8988T (cell line): ENCODE results near the gene LRRTM4.

Experiments used
- DNase-seq: peaks from one replicate; pipeline ENCODE4 v3.0.0; 2011

LRRTM4 gene

GRCh38 chr2:77521931-77522470 lies at the start of gene LRRTM4:
Gene LRRTM4, minus strand, starts transcription at chr2:77522376.
- no peak for DNase-seq

DNA sequence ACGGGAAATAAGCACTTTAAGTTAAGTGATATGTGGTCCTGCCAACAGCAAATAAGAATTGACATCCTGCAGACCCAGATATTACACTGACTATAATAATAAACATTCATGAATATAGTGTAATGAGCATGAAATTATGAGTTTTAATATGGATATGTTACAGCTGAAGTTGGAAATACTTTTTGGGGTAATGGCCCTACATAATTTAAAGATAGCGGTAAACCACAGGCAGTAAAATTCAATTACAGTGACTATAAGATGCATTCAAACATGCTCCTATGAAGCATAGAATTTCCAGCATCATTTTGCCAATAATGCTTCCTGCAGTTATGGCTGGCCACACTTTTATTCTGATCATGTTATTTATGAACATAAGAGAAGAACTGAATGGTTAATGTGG lies 49.4 kb upstream of the LRRTM4 start:
- no peak for DNase-seq

- DNase-seq: no peak
Observed at GRCh38 chr2:77567723-77568122, 45.5 kb upstream of the LRRTM4 start.

DNA sequence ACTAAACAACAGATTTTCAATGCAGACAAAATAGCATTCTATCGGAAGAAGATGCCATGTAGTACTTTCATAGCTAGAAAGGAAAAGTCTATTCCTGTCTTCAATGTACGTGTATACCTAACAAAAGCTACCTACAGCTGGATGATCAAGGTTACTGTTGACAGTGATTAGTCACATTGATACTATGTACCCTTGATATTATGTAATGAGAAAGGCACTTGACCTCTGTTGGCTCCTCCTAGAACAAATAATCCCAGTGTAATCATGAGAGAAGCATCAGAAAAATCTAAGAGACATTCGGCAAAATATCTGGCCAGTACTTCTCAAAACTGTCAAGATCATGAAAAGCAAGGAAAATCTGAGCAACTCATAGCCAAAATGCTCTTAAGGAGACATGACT lies 44.4 kb upstream of the LRRTM4 start:
- no peak for DNase-seq

- DNase-seq: no peak
Observed at GRCh38 chr2:77566131-77566530, 44.0 kb upstream of the LRRTM4 start.

DNA sequence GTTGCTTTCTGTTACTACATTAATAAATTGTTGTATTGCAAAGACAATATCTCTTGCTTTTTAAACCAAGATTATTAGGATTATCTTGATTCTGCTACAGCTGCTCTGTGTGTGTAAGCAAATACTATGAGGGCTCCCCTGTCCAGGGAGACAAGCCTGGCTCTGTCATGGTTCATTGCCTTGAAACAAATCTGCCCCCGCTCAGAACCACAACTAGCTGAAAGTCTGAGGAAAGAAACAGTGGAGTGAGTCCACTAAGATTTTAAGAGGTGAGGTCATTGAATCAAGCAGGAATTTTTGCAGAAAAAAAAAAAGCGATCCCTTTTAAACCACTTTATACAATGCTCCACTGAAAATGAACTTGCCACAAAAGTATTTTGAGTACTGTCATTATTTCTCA lies 30.8 kb upstream of the LRRTM4 start:
- DNase-seq: no peak

GRCh38 chr2:77538031-77538430 lies 15.9 kb upstream of the LRRTM4 start:
- DNase-seq: no peak

GRCh38 chr2:77522888-77523287 lies 712 bp upstream of the LRRTM4 start:
- no peak for DNase-seq

GRCh38 chr2:77521548-77521891 lies 656 bp downstream of the LRRTM4 start:
- no peak for DNase-seq

GRCh38 chr2:77520641-77521547 lies 1.3 kb downstream of the LRRTM4 start:
- no peak for DNase-seq

GRCh38 chr2:77519888-77520506 lies 2.2 kb downstream of the LRRTM4 start:
- DNase-seq: no peak

- DNase-seq: no peak
Observed at GRCh38 chr2:77519164-77519887, 2.9 kb downstream of the LRRTM4 start.

GRCh38 chr2:77518311-77518710 lies 3.9 kb downstream of the LRRTM4 start:
- DNase-seq: no peak

GRCh38 chr2:77513191-77513590 lies 9.0 kb downstream of the LRRTM4 start:
- no peak for DNase-seq

DNA sequence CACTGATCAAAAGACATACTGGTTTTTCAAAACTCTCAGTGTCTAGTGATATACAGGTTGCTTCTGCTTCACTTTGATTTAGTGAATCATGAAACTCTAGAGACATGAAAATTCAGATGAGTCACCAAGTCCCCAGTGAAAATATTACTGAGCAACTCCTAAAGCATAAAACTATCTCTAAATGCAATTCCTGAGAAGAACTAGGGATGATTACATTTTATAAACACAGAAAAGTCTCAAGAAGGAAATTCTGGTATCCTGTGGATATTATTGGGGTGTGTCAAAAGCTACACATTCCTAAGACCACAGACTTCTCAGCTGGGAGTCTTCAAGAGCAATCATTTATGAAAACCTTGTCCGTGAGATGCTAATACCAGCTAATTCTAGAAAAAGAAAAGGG lies 9.7 kb downstream of the LRRTM4 start:
- no peak for DNase-seq

- no peak for DNase-seq
Observed at GRCh38 chr2:77508511-77508910, 13.7 kb downstream of the LRRTM4 start.

DNA sequence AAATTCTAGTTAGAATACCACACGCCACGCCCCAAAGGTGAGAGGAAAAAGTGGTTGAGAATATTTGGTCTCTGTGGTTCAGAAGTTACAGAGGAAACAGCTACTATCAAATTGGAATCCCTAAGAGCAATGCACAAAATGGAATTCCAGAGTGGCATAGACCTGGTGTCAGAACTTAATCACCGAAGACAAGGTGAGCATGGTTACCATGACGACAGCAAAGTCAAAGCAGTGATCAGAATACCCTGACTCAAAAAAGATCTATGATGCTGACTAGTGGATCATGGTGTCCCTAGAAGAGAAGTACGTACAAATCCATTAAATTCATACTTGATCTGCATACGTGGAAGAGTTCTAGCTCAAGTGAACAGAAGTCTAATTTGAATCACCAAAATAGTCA lies 14.5 kb downstream of the LRRTM4 start:
- no peak for DNase-seq

- DNase-seq: no peak
Observed at GRCh38 chr2:77488141-77488540, 34.0 kb downstream of the LRRTM4 start.

DNA sequence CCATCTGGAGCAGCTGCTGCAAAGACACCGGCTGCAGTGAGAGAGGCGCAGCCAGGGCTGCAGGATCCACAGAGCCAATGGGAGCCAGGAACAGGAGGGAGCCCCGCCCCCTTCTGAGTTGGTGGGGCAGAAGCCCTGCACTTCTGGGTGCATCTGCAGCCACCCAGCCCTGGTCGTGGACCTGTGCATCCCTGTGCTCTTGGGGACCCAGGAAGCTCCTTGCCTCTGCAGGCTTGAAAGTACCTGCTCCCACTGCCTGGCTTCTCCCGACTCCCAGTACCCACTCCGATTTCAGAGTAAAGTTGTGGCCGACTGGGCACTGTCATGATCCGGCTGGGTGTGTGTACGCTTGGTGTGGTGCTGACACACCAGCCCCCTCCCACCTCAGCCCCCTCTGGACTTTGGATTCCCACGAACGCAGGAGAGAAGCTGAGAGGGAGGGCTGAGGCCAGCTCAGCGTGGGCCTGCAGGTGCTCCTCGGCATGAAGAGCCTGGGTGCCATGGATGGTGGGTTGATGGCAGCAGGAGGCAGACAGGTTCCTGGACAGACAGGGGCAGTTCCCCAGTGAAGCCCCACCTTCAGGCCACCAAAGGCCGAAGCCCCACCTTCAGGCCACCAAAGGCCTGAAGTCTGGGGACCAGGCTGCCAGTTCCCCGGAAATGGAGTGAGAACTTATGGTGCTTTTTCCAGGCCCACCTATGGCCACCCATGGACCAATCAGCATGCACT lies 34.9 kb downstream of the LRRTM4 start:
- DNase-seq: no peak

- no peak for DNase-seq
Observed at GRCh38 chr2:77484026-77484425, 38.1 kb downstream of the LRRTM4 start.

GRCh38 chr2:77479895-77480294 lies 42.3 kb downstream of the LRRTM4 start:
- DNase-seq: no peak

DNA sequence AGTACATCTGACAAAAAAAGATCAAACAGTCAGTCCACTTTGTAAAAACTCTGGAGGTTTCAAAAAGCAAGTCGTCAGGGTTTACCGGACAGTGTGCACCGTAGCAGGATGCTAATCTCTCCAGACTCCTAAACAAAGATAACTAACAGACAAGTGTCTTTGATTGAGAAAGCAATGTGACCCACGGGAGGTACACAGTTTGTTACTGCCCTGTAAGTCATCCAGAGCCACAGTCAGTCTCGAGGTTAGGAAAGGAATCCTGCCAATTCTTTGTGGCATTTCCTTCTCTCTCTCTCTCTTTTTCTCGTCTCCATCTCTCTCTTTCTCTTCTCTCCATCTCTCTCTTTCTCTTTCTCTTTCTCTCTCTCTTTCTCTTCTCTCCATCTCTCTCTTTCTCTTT lies 42.8 kb downstream of the LRRTM4 start:
- DNase-seq: no peak

DNA sequence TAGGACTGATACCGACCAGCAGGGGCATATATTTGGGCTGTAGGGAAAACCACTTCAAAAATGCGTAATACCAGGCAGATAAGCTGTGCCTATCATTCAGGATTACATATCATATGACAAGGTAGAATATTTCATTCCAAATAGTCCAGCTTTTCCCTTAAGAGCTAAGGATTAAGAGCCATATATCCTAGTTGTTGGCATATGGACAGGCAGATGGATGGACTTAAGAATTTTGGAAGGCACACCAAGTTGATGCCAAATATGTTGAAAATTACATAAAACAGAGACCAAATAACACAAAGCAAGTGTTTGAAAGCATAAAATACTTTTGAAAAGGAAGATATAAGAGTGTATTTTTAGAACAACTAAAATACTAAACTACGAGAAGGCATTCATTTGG lies 52.1 kb downstream of the LRRTM4 start:
- DNase-seq: no peak
